22Rv1 (cell line): Measurements from ENCODE around the gene HEXD.

Source experiments
- H3K27ac ChIP-seq: fragments of 450-650 bp; 2 replicates; pipeline ENCODE4 v1.5.1; 2017
- CTCF ChIP-seq: fragments of 450-650 bp; IDR thresholded peaks from 2 replicates; pipeline ENCODE4 v1.5.1; 2017; ENCODE audit warnings: mild to moderate bottlenecking
- ZFX ChIP-seq: fragments of 450-650 bp; IDR thresholded peaks from 2 replicates; pipeline ENCODE4 v1.6.1; 2017; ENCODE audit warnings: antibody characterized with exemption, borderline replicate concordance

The HEXD gene

GRCh38 chr17:82397449-82398335 lies 20.5 kb upstream of the HEXD start:
- no peak for TF ChIP-seq CTCF
- TF ChIP-seq ZFX, result no peak
- no peak overlapping the region for H3K27ac ChIP-seq

- H3K27ac ChIP-seq, result no peak overlapping the region
- TF ChIP-seq CTCF (no peak), ZFX (no peak)
These were observed 19.1 kb upstream of the HEXD start for GRCh38 chr17:82399041-82399441.

- H3K27ac ChIP-seq, result no peak overlapping the region
- TF ChIP-seq ZFX, result no peak
- no peak for TF ChIP-seq CTCF
These were observed 18.5 kb upstream of the HEXD start for GRCh38 chr17:82399601-82400101.

- H3K27ac ChIP-seq, result no peak overlapping the region
- TF ChIP-seq ZFX, result no peak
- no peak for TF ChIP-seq CTCF
These were observed 17.9 kb upstream of the HEXD start for GRCh38 chr17:82400206-82400605.

GRCh38 chr17:82400830-82401229 lies 17.3 kb upstream of the HEXD start:
- TF ChIP-seq CTCF (no peak), ZFX (no peak)
- H3K27ac ChIP-seq, result no peak overlapping the region

GRCh38 chr17:82402865-82403264 lies 15.3 kb upstream of the HEXD start:
- no peak for TF ChIP-seq CTCF
- TF ChIP-seq ZFX, result no peak
- no peak overlapping the region for H3K27ac ChIP-seq
